Smooth muscle cell (in vitro differentiated cells): ENCODE measurements around the gene TMEM138. TPM values are rescaled to one million over a fixed set of nuclear protein-coding genes. Genes with fewer than 3 reads are reported as not detected.

ENCODE experiments used
- DNase-seq: peaks from one replicate; lab custom pipeline; 2025; ENCODE audit not compliant: unreplicated experiment; lab: John Stamatoyannopoulos, UW
- H2AFZ ChIP-seq: fragments of 200-600 bp; sonication (generic); 2 replicates; pipeline ENCODE4 v1.6.0; 2016; ENCODE audit warnings: antibody characterized with exemption, low read depth, mild to moderate bottlenecking
- H3F3A ChIP-seq: fragments of 200-600 bp; sonication (generic); 2 replicates; pipeline ENCODE4 v1.6.0; 2017; ENCODE audit warnings: antibody characterized with exemption, low read depth
- H3K27ac ChIP-seq: fragments of 200-600 bp; sonication (generic); 2 replicates; pipeline ENCODE4 v1.5.1; 2016; ENCODE audit warnings: low read depth, mild to moderate bottlenecking
- H3K27me3 ChIP-seq: fragments of 200-600 bp; sonication (generic); 2 replicates; pipeline ENCODE4 v1.6.1; 2016; ENCODE audit warnings: low read depth, mild to moderate bottlenecking
- H3K36me3 ChIP-seq: fragments of 200-600 bp; sonication (generic); 2 replicates; pipeline ENCODE4 v1.5.1; 2016; ENCODE audit warnings: low read depth
- H3K4me1 ChIP-seq: fragments of 200-600 bp; sonication (generic); 2 replicates; pipeline ENCODE4 v1.5.1; 2016; ENCODE audit warnings: low read depth
- H3K4me2 ChIP-seq: fragments of 200-600 bp; sonication (generic); 2 replicates; pipeline ENCODE4 v1.6.0; 2016; ENCODE audit warnings: mild to moderate bottlenecking
- H3K4me3 ChIP-seq: fragments of 200-600 bp; sonication (generic); 2 replicates; pipeline ENCODE4 v1.5.1; 2016; ENCODE audit warnings: mild to moderate bottlenecking
- H3K79me2 ChIP-seq: fragments of 200-600 bp; sonication (generic); 2 replicates; pipeline ENCODE4 v1.6.0; 2016; ENCODE audit warnings: low read depth, mild to moderate bottlenecking
- H3K9ac ChIP-seq: fragments of 200-600 bp; sonication (generic); 2 replicates; pipeline ENCODE4 v1.6.0; 2016; ENCODE audit warnings: low read depth
- H3K9me3 ChIP-seq: fragments of 200-600 bp; sonication (generic); replicated peaks from 2 replicates; pipeline ENCODE4 v1.5.1; 2016; ENCODE audit warnings: low read depth
- H4K20me1 ChIP-seq: fragments of 200-600 bp; sonication (generic); 2 replicates; pipeline ENCODE4 v1.6.0; 2016; ENCODE audit warnings: low read depth
- CTCF ChIP-seq: fragments of 200-600 bp; sonication (generic); IDR thresholded peaks from 2 replicates; pipeline ENCODE4 v1.5.1; 2017; ENCODE audit warnings: borderline replicate concordance, mild to moderate bottlenecking, antibody characterized with exemption; ENCODE audit not compliant: insufficient read depth, poor library complexity, severe bottlenecking
- WGBS: methylation state at CpG from one replicate; pipeline ENCODE4 v1.1.7; 2016; ENCODE audit warnings: low lambda C conversion rate; 5-methylcytosine and 5-hydroxymethylcytosine counted together
- polyA plus RNA-seq: library from polyadenylated mRNA; unstranded; fragments of >200 nt; fragmentation: Nextera tagmentation; extraction: Ambion mirVana; gene quantifications from 2 replicates; pipeline ENCODE4 v1.2.1, GENCODE V29; 2016
- total RNA-seq: library from RNA; depleted of rRNA; stranded (reverse); fragments of >200 nt; gene quantifications from 2 replicates; pipeline ENCODE4 v1.2.3, GENCODE V29; 2014

TMEM138 gene
- total and polyA plus RNA-seq, 2 experiments from 2014 or later = 44.2 to 51.4 TPM

DNA sequence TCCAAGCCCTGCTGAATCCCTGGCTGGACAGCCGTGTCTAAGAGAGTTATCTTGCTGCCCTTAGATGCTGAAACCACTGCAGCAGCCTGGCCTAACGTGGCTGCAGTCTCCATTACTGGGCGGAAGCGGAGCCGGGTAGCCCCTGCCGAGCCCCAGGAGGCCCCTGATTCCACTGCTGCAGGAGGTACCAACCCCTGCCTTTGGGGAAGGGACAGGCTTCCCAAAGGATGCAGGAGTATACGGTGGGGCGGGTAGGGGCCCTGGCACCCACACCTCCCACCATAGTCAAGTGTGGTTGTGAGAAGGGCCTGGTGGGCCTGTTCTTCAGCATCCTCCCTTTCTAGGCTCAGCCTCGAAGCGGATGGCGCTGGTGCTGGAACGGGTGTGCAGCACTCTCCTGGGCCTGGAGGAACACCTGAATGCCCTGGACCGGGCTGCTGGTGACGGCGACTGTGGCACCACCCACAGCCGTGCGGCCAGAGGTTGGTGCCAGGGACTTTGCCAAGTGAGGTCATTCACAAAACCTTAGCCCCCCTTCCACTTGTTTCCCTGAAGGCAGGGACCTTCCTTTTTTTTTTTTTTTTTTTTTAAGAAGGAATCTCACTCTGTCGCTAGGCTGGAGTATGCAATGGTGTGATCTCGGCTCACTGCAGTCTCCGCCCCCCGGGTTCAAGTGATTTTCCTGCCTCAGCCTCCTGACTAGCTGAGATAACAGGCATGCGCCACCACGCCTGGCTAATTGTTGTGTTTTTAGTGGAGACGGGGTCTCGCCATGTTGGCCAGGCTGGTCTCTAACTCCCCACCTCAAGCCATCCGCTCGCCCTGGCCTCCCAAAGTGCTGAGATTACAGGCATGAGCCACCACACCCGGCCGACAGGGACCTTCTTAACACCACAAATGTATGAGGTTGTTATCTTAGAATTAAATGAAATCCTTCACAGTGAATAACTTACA lies 18.1 kb upstream of the TMEM138 start:
- Histone ChIP-seq H3K27me3 (no peaks in the 10 kb centered on the region), H3K9me3 (no peaks in the 10 kb centered on the region), H3K4me3 (no peak overlapping the region), H3K27ac (no peak overlapping the region), H3K4me1 (no peaks in the 10 kb centered on the region), H3K79me2 (no peaks in the 10 kb centered on the region), H3K36me3 (no peaks in the 10 kb centered on the region), H3K9ac (no peak overlapping the region), H4K20me1 (no peaks in the 10 kb centered on the region), H3F3A (no peaks in the 10 kb centered on the region), H3K4me2 (no peak overlapping the region), H2AFZ (no peak overlapping the region)
- WGBS = 96% methylated on average over 29 of the region's 29 CpGs
- no peak for TF ChIP-seq CTCF
- no peak for DNase-seq

DNA sequence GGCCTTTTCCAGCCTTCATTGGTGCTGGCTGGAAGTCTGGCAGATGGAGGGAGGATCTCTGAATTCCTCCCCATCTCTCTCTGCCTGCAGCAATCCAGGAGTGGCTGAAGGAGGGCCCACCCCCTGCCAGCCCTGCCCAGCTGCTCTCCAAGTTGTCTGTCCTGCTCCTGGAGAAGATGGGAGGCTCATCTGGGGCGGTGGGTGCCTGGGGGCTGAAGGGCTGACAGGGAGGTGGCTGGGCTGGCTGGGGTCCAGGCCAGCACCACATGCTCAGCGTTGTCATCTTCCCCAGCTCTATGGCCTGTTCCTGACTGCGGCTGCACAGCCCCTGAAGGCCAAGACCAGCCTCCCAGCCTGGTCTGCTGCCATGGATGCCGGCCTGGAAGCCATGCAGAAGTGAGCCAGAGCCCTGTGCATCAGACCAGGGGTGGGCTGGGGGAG lies 17.0 kb upstream of the TMEM138 start:
- H3K27me3 ChIP-seq = no peaks in the 10 kb centered on the region
- H3K27ac ChIP-seq = no peak overlapping the region
- no peaks in the 10 kb centered on the region for H3F3A ChIP-seq
- no peak overlapping the region for H3K4me3 ChIP-seq
- no peak for TF ChIP-seq CTCF
- H3K4me2 ChIP-seq = no peak overlapping the region
- DNase-seq = no peak
- no peaks in the 10 kb centered on the region for H3K36me3 ChIP-seq
- no peaks in the 10 kb centered on the region for H3K4me1 ChIP-seq
- H3K79me2 ChIP-seq = no peaks in the 10 kb centered on the region
- no peaks in the 10 kb centered on the region for H3K9me3 ChIP-seq
- no peak overlapping the region for H3K9ac ChIP-seq
- H4K20me1 ChIP-seq = no peaks in the 10 kb centered on the region
- H2AFZ ChIP-seq = no peak overlapping the region
- 79% methylated on average over 4 of the region's 4 CpGs for WGBS

- Histone ChIP-seq H3F3A (no peaks in the 10 kb centered on the region), H3K4me3 (no peak overlapping the region), H3K27ac (no peak overlapping the region), H3K4me2 (no peak overlapping the region), H3K9me3 (no peaks in the 10 kb centered on the region), H3K4me1 (no peaks in the 10 kb centered on the region), H3K79me2 (no peaks in the 10 kb centered on the region), H3K36me3 (no peaks in the 10 kb centered on the region), H3K9ac (no peak overlapping the region), H3K27me3 (no peaks in the 10 kb centered on the region), H2AFZ (no peak overlapping the region), H4K20me1 (no peaks in the 10 kb centered on the region)
- DNase-seq = no peak
- 89% methylated on average over 14 of the region's 14 CpGs for WGBS
- TF ChIP-seq CTCF = no peak
Measured at GRCh38 chr11:61345954-61346843, 16.0 kb upstream of the TMEM138 start.
